Natural killer cell (primary cell): ENCODE data around the gene PTPRK. TPM values are rescaled to one million over a fixed set of nuclear protein-coding genes. Genes with fewer than 3 reads are reported as not detected.

Experiments
- ATAC-seq, 3 donors: fragments of 150-1000 bp in 2 of 3; fragments of 200-7000 bp in 1 of 3; cut with Tn5 transposase; 1 replicate in 1 of 3; 2 replicates in 2 of 3; pipeline ENCODE4 v1.10.0; 2021; ENCODE audit warnings: mild to moderate bottlenecking in 2 of 3, moderate library complexity in 2 of 3
- DNase-seq, 2 donors: peaks; one replicate each; pipeline versions ENCODE4 v3.0.0 to v3.0.0-alpha.2; 2013 to 2021; ENCODE audit warnings: mixed read lengths in 1 of 2
- H3K27ac ChIP-seq: one replicate; pipeline ENCODE4 v1.5.1; 2013; ENCODE audit warnings: mild to moderate bottlenecking, low read length
- H3K27me3 ChIP-seq: one replicate; pipeline ENCODE4 v1.6.1; 2013; ENCODE audit warnings: low read length; ENCODE audit not compliant: control insufficient read depth, insufficient read depth
- H3K36me3 ChIP-seq: one replicate; pipeline ENCODE4 v1.6.1; 2013; ENCODE audit warnings: low read length; ENCODE audit not compliant: control insufficient read depth, insufficient read depth
- H3K4me1 ChIP-seq: one replicate; pipeline ENCODE4 v1.6.1; 2013; ENCODE audit warnings: low read length; ENCODE audit not compliant: control insufficient read depth, insufficient read depth
- H3K4me3 ChIP-seq: one replicate; pipeline ENCODE4 v1.5.1; 2013; ENCODE audit warnings: low read length
- H3K9me3 ChIP-seq: one replicate; pipeline ENCODE4 v1.6.1; 2013; ENCODE audit warnings: low read length; ENCODE audit not compliant: control insufficient read depth, insufficient read depth
- H3K27ac Mint-ChIP-seq, 2 donors: one replicate each; pipeline ENCODE4 v1.8.0; 2022; ENCODE audit warnings: mild to moderate bottlenecking in 2 of 2, mixed read lengths in 2 of 2, moderate library complexity in 1 of 2
- H3K27me3 Mint-ChIP-seq, 2 donors: one replicate each; pipeline ENCODE4 v1.8.0; 2022; ENCODE audit warnings: low read depth in 2 of 2, mixed read lengths in 2 of 2
- H3K36me3 Mint-ChIP-seq: one replicate; pipeline ENCODE4 v1.8.0; 2022; ENCODE audit warnings: mixed read lengths
- H3K4me1 Mint-ChIP-seq, 2 donors: one replicate each; pipeline ENCODE4 v1.8.0; 2022; ENCODE audit warnings: mixed read lengths in 2 of 2
- H3K4me3 Mint-ChIP-seq: one replicate; pipeline ENCODE4 v1.8.0; 2022; ENCODE audit warnings: mild to moderate bottlenecking, moderate library complexity, mixed read lengths
- H3K9me3 Mint-ChIP-seq, 2 donors: one replicate each; pipeline ENCODE4 v1.8.0; 2022; ENCODE audit warnings: mixed read lengths in 2 of 2
- WGBS: methylation state at CpG from one replicate; pipeline ENCODE4 v1.1.7; 2013; ENCODE audit warnings: missing lambda C conversion rate; ENCODE audit not compliant: insufficient coverage; 5-methylcytosine and 5-hydroxymethylcytosine counted together
- intact Hi-C: fragments of 100-400 bp; cut with micrococcal nuclease; formaldehyde crosslinking; loops from one replicate; pipeline ENCODE4 v1.14.2; 2022
- total RNA-seq, 4 donors: library from RNA; stranded (reverse); fragments of 120-200 nt in 1 of 4; gene quantifications; one replicate each; pipeline versions ENCODE4 v1.2.3 to v1.2.4, GENCODE V29; 2013 to 2022
- TF ChIP-seq, protein P1 (sequence below): fragments of 200-600 bp; IDR thresholded peaks from one replicate; pipeline ENCODE4 v1.8.0; 2022; ENCODE audit warnings: antibody characterized with exemption

Gene PTPRK
- total RNA-seq, 3 donors from 2014 or later (not counting 1 experiment from before 2014, with no cell fraction given), result 0.14 to 1.2 (median 0.95) TPM

DNA sequence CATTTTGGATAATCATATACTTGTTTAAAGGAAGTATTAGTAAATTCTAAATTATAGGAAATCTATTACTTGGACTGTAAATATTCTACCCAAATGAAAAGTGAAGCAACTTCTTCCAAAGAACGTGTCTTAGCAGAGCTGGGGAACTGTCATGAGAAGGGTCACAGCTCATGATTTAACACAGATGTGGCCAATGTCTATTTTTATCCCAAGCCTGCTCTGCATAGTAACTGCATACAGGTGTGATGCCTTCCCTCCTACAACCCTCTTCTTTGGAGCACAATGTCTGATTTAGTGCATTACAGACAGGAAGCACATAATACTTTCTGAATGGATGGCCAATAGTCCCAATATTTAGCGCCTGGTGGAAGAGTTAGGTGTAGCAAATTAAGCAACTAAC is 480.9 kb downstream of the PTPRK start:
- Mint-ChIP-seq H3K36me3 (no peaks in the 10 kb centered on the region), H3K4me3 (no peak overlapping the region), H3K27ac (no peak overlapping the region), H3K27me3 (no peaks in the 10 kb centered on the region), H3K9me3 (no peaks in the 10 kb centered on the region), H3K4me1 (no peaks in the 10 kb centered on the region)
- H3K36me3 ChIP-seq, result no peaks in the 10 kb centered on the region
- no peak overlapping the region for H3K4me3 ChIP-seq
- no peak for ATAC-seq
- TF ChIP-seq, protein P1, sequence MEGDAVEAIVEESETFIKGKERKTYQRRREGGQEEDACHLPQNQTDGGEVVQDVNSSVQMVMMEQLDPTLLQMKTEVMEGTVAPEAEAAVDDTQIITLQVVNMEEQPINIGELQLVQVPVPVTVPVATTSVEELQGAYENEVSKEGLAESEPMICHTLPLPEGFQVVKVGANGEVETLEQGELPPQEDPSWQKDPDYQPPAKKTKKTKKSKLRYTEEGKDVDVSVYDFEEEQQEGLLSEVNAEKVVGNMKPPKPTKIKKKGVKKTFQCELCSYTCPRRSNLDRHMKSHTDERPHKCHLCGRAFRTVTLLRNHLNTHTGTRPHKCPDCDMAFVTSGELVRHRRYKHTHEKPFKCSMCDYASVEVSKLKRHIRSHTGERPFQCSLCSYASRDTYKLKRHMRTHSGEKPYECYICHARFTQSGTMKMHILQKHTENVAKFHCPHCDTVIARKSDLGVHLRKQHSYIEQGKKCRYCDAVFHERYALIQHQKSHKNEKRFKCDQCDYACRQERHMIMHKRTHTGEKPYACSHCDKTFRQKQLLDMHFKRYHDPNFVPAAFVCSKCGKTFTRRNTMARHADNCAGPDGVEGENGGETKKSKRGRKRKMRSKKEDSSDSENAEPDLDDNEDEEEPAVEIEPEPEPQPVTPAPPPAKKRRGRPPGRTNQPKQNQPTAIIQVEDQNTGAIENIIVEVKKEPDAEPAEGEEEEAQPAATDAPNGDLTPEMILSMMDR, result no peak
- no peaks in the 10 kb centered on the region for H3K9me3 ChIP-seq
- WGBS, result 76% methylated on average over 2 of the region's 2 CpGs
- H3K27me3 ChIP-seq, result no peaks in the 10 kb centered on the region
- no peak for DNase-seq
- intact Hi-C loops, result no loop called here
- H3K27ac ChIP-seq, result no peak overlapping the region
- no peaks in the 10 kb centered on the region for H3K4me1 ChIP-seq

- WGBS, result 89% methylated on average over 7 of the region's 7 CpGs
- ATAC-seq (no peak), DNase-seq (no peak)
- TF ChIP-seq, protein P1, result no peak
- no peaks in the 10 kb centered on the region for H3K4me1 ChIP-seq
- H3K4me1 Mint-ChIP-seq, result no peaks in the 10 kb centered on the region
- intact Hi-C loops, result no loop called here
- no peak overlapping the region for H3K4me3 ChIP-seq
- H3K36me3 ChIP-seq, result no peaks in the 10 kb centered on the region
- H3K9me3 Mint-ChIP-seq, result no peaks in the 10 kb centered on the region
- H3K27ac ChIP-seq, result no peak overlapping the region
- H3K9me3 ChIP-seq, result no peaks in the 10 kb centered on the region
- no peaks in the 10 kb centered on the region for H3K27me3 ChIP-seq
- no peaks in the 10 kb centered on the region for H3K36me3 Mint-ChIP-seq
- H3K27me3 Mint-ChIP-seq, result no peaks in the 10 kb centered on the region
- H3K4me3 Mint-ChIP-seq, result no peak overlapping the region
- H3K27ac Mint-ChIP-seq, result no peak overlapping the region
Observed at GRCh38 chr6:128036808-128037570, 483.4 kb downstream of the PTPRK start.

DNA sequence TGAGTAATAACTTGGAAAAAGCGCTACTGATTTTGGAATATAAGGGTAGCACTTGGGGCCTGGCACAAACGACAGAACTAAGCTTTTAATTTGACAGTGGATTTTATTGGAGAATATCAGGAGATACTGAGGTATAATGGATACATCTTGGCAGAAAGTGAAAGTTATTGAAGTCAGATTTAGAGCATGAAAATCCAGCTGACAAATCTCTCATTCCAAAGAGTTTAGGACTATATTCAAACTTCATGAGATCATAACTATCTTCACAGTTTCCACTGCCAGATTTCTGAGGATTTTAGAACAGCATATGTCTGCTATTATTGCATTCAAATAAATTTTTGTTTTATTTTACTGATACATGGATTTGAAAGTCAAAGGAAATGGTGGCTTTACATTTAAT is 487.2 kb downstream of the PTPRK start:
- ATAC-seq (no peak), DNase-seq (no peak)
- Histone ChIP-seq H3K4me3 (no peak overlapping the region), H3K36me3 (no peaks in the 10 kb centered on the region), H3K27ac (no peak overlapping the region), H3K27me3 (no peaks in the 10 kb centered on the region), H3K4me1 (no peaks in the 10 kb centered on the region), H3K9me3 (no peaks in the 10 kb centered on the region)
- intact Hi-C loops, result no loop called here
- WGBS, result 97% methylated on average over 2 of the region's 2 CpGs
- Mint-ChIP-seq H3K4me3 (no peak overlapping the region), H3K36me3 (no peaks in the 10 kb centered on the region), H3K27ac (no peak overlapping the region), H3K4me1 (no peaks in the 10 kb centered on the region), H3K27me3 (peaks cover 0 to 3% of the 10 kb centered on the region in 2 donors), H3K9me3 (no peaks in the 10 kb centered on the region)
- TF ChIP-seq, protein P1, result no peak

DNA sequence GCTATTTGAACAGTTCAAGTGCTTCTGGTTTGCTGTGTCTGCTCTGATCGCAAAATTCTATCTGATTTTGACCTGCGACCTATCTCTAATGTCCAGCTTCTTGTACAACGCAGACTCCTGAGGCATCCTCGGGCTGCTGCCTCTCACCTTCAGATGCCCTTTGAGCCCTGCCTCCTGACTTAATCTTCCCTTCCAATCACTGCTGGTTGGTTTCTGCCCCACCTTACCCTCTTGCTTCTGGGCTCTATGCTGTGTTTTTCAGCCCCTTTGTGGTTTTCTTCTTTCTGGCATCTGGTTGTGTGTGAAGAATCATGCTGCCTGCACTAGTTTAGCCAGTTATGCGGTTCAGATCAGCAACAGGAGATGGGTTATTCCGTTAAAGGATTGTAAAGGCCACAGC is 488.4 kb downstream of the PTPRK start:
- TF ChIP-seq, protein P1, result no peak
- no peaks in the 10 kb centered on the region for H3K4me1 Mint-ChIP-seq
- WGBS, result 58% methylated on average over 6 of the region's 6 CpGs

More for the DNA sequence above, 488.4 kb downstream of the PTPRK start:
- DNase-seq (peak in 1 of 2 donors; percentile 21), ATAC-seq (no peak)
- peaks cover 0 to 3% of the 10 kb centered on the region in 2 donors for H3K27me3 Mint-ChIP-seq
- peak overlapping the region in 1 of 2 donors; percentile 18 for H3K27ac Mint-ChIP-seq
- no peaks in the 10 kb centered on the region for H3K27me3 ChIP-seq
- H3K9me3 ChIP-seq, result no peaks in the 10 kb centered on the region
- no peaks in the 10 kb centered on the region for H3K36me3 ChIP-seq
- intact Hi-C loops, result no loop called here
- no peak overlapping the region for H3K27ac ChIP-seq
- H3K4me1 ChIP-seq, result no peaks in the 10 kb centered on the region
- no peak overlapping the region for H3K4me3 ChIP-seq
- no peaks in the 10 kb centered on the region for H3K36me3 Mint-ChIP-seq
- H3K4me3 Mint-ChIP-seq, result no peak overlapping the region
- no peaks in the 10 kb centered on the region for H3K9me3 Mint-ChIP-seq
